Measurements from ENCODE around the gene GPR183.

GPR183 gene

DNA sequence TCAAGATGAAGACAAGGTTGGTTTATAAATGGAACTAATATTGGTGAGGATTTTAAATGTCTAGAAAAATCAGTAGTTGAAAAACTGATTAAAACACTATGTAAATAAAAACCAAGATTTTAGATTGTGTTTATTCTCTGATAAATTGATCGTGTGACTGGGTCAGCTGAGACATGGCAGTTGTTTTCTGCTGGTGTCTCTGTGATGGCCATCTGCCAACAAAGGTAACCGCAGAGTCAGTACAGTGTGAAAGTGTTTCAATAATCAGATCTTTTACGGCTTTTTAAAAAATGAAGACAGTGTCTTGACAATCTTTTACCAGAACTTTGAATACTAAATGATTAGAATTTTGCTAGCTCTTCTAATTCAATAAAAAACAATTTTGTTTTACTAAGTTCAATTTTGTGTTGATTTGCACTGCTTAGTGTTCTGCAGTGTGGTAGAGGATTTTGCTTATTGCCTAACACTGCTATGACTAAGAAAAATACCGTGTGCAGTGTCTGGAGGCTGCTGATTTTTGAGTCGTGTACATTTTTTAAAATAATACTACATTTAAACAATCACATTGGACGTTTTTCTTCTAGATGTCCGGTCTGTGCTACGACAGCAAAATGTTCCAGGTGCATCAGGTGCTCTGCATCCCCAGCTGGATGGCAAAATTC, 32.7 kb upstream of the GPR183 start:
- no peak for DNase-seq (ENCODE audit: low spot score)

DNA sequence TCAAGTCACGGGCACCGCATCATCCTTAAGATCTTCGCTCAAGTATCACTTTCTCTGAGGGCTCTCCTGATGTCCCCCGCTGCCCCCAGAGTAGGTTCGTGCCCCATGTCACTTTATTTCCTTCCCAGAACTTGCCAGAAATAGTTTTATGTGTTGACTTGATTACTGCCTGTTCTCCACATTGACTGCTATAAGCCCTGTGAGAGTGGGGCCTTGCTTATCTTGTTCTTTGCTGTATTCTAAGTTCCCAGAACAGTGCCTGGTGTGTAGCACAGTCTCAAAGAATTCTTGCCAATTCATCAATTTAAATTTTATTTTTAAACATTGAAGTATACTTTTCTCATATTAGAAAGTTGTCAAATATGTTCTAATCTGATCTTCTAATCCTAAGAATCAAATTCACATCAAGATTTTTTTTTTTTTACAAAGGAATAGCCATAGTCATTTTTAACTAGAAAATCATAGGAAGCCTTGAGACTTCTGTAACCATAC, 32.1 kb upstream of the GPR183 start:
- no peak for DNase-seq (ENCODE audit: low spot score)

DNA sequence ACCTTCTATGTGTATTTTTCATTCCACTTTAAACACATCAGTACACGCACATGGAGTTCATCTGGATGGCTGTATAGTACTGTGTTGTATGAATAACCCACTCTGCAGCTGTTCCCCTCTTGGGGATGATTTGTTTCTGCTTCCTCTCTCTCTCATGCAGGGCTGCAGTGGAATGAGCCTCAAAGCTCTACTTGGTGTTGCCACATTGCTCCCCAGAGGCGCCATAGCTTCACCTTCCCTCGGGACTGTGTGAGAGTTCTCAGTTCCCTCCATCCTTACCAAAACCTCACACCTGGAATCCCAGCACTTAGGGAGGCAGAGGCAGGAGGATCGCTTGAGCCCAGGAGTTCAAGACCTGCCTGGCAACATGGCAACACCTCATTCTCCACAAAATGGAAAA, 28.4 kb upstream of the GPR183 start:
- DNase-seq (ENCODE audit: low spot score), result no peak

DNA sequence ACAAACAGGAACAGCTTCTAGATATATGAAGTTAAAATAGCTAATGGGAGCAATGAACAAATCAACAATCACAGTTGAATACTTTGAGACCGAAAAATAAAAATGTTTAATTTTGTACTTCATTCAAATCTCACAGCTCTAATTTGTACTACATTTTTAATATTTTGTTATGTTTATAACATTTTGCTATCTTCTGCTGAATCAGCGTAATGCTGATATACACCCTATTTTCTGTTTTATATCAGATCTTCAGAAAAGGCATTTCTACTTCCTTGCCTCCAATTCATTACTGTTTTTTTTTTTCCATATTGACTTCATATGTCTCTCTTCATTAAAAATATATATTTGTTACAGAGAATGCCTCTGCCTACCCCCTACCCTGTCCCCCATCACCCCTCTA, 27.9 kb upstream of the GPR183 start:
- no peak for DNase-seq (ENCODE audit: low spot score)

DNA sequence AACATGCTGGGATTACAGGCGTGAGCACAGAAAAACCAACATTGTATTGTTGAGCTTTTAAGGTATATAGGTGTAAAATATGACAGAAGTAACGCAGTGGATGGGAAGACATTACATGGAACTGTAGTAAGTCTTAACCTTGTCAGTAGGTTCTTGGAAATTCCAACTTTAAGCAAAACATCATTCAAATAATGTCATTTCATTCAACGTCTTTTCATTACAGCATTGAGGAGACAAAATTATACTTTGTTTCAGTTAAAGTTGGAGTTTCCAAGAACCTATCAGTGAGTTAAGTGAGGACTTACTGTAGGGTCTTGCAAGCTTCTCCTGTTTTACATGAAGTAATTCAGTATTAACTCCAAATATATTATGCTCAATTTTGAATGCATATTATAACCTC, 27.0 kb upstream of the GPR183 start:
- no peak for DNase-seq (ENCODE audit: low spot score)

DNA sequence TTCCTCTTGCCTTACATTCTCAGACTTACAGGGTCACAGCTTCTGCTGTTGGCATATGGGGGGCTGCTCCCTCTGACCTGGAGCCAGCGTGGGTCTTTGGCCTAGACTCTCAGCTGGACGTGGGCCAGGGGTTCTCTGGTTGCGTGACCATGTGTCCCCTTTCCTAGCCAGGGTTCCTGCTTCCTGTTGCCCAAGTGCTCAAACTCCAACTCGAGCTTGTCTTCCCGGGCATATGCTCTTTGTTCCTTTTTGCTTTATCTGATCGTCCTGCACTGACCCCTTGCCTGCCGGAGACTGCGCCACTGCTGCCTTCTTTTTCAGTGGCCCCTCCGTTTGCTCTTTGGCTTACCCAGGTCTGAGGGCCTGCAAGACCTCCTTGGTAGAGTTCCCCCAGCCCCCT, 25.3 kb upstream of the GPR183 start:
- no peak for DNase-seq (ENCODE audit: low spot score)

DNA sequence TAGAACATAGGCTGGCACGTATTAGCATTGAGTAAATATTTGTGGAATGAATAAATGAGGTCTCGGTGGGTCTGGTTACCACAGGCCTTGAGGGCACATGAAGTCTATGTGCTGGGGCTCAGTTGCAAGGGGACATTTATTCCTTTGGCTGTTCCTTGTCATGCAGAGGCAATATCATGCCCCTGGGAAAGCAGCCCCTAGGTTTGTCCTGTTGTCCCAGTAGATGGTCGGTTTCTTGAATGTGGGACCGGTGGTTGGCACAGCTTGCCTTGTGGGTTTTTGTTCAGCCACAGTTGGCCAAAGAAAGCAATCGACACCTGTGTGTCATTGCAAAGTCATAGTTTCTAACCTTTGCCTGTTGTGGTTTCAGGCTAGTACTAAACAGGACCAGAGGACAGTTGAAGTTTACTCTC, 24.7 kb upstream of the GPR183 start:
- no peak for DNase-seq (ENCODE audit: low spot score)

DNA sequence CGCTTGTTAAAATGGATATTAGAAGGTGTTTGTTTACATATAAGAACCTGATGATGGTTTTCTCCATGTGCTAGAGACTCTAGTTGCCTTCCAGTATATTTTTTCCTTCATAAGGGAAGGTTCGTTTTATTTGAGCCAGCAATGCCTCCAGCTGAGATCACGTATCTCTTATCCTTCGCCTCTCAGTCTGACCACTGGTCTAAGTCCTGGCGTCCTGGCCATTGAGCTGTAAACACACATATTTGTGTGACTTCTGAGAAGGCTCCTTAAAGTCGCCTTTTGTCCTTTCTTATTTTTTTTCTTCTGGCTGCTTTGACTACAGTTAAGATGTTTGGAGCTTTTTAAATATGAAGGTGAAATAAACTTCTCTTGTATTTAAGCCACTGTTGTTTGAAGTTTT, 23.7 kb upstream of the GPR183 start:
- no peak for DNase-seq (ENCODE audit: low spot score)

DNA sequence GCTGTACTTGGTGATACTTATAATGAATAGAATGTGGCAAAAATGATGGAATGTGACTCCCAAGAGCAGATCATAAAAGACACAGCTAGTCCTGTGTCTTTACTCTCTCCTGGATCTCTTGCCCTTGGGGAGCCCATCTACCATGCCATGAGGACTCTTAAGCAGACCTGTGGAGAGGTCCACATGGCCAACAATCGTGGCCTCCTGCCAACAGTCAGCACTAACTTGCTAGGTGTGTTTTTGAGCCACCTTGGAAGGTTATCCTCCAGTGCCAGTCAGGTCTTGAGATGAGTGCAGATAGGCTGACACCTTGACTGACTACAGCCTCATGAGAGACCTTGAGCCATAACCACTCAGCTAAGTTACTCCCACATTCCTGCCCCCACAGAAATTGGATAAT, 22.3 kb upstream of the GPR183 start:
- no peak for DNase-seq (ENCODE audit: low spot score)

DNA sequence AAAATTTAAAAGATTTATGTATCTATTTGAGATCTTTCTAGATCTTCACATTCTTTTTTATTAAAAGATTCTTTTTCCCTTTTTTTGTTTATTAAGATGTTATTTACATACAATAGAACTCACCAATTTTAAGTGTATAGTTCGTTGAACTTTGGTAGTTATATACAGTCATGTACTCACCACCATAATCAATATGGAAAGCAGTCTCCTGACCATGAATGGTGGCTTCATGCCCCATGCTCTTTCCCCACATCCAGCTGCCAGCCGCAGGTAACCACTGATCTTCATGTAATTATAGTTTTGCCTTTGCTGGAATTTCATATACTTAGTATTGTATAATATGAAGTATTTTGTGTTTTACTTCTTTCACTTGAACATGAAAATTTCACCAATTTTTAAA, 20.6 kb upstream of the GPR183 start:
- DNase-seq (ENCODE audit: low spot score), result no peak

DNA sequence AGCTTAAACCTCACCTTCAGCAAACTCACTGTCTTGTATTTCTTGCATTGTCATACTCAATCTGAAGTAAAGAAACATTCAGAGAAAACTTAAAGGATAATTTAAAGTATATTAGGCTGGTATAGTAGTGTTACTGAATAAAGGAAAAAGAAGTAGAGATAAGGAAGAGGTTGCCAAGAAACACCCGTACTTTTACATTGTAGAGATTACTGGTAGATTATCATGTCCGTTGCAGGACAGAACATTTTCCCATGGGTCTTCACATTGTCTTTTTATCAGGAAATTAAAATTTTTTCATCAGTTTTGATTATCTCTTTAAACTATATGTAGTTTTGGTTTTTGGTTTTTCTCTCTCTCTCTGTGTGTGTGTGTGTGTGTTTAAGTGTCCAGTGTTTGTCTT, 19.9 kb upstream of the GPR183 start:
- DNase-seq (ENCODE audit: low spot score), result no peak

DNA sequence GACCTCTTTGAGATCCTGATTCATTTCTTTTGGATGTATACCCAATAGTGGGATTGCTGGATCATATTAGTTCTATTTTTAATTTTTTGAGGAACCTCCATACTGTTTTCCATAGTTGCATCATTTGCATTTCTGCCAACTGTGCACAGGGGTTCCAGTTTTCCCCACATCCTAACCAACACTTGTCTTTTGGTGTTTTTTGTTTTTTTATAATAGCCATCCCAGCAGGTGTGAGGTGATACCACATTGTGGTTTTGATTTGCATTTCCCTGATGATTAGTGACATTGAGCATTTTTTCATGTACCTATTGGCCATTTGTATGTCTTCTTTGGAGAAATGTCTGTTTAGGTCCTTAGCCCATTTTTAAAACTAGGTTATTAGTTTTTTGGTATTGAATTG, 18.8 kb upstream of the GPR183 start:
- DNase-seq (ENCODE audit: low spot score), result no peak

DNA sequence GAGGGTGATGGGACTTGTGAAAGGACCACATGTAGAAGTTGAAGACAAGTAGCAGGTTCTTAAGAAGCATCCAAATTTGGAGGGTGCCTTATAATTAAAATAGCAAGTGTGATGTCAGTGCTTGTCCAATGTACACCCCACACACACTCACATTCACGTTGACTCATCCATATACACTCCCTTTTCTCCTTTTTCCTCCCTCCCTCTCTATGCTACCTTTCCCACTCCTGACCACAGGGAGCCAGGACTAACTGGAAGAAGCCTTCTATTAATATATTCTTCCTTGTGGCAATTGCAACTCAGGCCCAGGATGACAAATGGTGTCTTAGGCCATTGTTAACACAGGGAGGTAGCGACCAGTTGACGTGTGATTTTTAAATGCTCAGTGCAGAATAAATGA, 16.3 kb upstream of the GPR183 start:
- DNase-seq (ENCODE audit: low spot score), result no peak

DNA sequence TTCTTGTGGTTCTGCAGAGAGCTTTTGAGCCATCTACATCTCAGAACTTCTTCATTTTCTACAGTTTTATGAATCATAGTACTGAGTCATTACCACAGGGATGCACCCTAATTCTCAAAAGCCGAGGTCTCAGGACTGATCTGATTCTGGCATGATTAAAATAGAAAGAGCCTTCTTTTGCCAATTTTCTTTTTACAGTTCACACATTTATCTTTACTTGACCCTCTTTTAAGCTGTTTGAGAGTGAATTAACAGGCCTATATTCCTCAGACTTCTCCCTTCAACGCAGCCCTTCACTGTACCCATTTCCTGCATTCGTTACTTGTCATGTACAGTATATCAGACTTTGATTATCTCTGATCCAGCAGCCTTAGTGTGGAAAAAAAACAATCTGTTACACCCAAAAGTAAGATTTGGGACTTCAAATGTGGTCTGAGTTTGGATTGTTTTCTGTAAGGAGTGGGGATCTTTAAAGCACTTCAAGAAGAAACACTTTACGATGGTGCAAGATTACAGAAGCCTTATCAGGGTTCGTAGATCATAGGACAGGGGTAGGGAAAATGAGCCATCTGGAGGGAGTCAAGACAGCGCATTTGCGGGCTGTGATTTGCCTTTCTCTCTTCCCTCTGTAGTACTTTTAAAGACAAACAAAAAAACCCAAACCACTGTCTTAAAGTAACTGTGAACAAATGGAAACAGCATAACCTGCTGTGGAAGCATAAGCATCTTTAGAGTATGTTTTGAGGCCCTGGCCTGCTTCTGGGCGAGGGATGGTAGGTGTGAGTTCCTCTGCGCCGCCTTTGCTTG, 15.3 kb upstream of the GPR183 start:
- no peak for DNase-seq (ENCODE audit: low spot score)

DNA sequence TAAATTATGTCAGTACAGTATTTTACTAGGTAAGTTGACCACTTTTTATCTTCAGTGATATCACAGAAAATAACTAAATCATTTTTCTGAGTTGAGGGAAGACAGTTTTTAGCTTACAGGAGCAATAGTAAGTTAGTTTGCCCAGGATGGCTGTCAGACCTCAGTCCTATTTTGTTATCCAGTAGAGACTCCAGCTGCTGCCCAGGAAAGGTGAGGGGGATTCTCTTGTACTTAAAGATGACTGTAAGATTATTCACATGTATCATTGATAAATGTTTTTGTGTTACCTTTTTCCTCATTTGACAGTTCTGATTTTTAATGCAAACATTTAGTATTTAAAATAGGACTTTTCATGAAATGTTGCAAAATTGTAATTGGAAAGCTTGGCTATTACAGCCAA, 14.5 kb upstream of the GPR183 start:
- no peak for DNase-seq (ENCODE audit: low spot score)

DNA sequence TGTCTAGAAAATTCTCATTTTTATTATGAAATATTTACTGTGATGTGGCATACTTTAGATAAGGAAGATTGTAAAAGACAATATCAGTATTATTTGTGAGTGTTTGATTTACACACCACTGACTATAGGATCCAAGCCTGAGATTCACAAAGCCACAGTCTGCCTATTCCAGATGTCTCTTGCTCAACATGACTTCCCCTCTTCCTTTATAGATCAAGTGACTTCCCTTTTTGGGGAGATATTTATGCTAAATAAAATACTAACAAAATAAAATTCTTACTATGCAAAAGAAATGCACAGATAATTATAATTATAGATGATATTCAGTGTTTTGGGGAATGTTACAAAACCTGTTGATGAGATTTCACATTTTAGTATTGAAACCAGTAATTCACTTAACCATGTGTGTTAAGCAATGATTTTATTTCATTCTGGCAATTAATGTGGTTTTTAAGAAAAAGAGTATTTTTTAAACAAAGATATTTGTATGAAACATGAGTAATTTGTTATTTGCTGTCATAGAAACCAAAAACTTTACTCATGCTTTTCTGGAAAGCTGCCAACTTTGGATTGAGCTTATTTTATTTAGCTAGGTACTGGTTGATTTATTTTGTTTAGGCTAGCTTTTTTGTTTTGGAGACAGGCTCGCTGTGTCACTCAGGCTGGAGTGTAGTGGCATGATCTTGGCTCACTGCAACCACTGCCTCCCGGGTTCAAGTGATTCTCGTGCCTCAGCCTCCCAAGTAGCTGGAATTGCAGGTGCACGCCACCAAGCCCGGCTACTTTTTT, 13.7 kb upstream of the GPR183 start:
- no peak for DNase-seq (ENCODE audit: low spot score)

DNA sequence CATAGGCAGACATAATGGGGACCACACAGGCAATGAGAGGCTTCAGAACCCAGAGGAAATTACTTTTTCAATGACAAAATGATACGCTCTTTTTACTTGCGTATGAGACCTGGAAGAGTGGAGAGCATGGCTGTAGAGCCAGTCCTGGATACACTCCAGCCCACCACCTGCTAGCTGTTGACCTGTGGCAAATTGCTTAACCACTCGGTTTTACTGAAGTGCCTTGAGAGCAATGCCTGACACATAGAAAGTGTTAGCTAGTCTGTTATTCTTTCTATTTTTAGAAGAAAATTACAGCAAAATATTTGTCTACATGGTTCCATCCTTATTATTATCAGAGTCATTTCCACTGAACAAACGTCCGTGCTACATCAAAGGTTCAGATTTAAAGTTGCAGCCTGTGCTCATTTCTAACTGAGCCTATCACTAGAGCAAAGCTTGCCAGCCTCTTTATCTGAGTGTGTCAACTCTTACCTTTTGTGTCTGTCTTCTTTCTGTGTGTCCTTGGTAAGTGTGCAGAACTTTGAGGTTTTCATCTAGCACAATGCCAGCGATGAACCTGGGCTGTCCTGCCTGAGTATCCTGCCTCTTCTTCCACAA, 9.6 kb upstream of the GPR183 start:
- peak; percentile 52 for DNase-seq (ENCODE audit: low spot score)

DNA sequence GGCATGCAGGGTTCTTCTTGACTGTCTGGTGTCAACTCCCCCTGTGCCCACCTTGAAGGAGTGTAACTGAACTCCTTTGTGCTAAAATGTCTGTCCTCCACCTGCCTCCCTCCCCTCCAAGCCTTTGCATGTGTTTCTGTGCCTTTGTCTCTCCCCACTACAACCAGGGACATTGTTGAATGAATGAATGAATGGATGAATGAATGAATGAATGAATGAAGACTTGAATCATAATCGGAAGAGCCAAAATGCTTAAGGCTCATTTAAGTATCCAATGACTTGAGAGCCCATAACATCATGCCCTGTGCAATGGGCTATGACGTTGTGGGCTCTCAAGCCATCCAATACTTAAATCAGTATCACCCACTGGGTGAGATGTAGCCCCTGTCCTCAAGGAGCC, 9.0 kb upstream of the GPR183 start:
- DNase-seq (ENCODE audit: low spot score), result no peak

DNA sequence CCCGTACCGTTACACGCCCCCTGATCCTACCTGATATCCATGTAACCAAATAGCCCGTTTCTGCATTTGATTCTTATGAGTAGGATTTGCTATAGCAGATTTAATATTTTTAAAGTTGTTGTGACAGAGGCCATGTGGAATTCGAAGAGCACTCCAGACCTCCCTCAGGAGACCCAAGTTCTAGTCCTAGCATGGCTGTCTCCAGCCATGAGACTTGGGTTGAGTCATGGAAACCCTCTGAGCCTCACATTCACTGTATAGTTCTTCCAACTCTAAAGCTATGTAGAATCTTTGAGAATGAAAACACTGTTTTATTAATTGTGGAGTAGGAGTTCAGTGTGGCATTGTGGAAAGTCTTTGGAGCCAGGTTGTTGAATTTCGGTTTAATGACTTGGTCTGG, 8.0 kb upstream of the GPR183 start:
- no peak for DNase-seq (ENCODE audit: low spot score)

DNA sequence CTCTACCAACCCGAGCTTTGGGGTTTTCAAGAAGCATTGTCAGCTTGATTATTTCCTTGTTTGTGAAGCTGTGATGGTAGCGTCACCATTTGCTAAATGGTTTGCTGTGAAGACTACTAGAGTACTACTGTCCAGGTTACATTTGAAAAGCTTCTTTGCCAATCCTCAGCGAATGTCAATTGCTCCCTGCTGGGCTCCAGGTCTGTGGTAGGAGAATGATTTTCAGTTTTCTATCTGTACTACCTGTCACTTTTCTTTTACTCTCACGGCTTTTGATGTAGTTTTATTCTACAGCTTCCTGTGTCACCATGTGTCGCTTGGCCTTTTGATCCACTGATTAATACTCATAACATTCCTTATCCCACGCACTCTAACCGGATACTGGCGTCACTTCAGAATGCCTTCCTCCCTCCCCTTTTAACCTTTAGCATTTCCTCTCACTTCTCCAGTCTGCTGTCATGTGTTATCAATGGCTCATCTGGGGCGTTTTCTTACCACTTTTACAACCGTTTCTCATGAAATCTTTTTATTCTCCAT, 7.5 kb upstream of the GPR183 start:
- DNase-seq (ENCODE audit: low spot score), result no peak

DNA sequence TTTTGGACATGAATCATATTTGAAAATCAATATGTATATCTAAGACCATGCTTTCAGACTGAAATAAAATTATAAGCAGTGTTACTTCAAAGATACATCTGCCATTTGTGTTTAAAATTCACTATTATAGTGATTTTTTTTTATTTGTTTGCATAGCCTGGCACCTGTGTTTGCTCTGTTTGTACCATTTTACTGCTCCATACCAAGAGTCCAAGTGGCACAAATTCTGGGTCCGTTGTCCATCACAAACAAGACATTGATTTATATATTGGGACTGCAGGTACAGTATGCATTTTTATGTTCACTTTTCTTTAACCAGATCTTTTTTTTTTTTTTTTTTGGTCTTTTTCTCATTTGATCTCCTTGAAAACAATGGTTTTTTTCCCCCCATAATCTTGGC, 6.7 kb upstream of the GPR183 start:
- DNase-seq (ENCODE audit: low spot score), result no peak

DNA sequence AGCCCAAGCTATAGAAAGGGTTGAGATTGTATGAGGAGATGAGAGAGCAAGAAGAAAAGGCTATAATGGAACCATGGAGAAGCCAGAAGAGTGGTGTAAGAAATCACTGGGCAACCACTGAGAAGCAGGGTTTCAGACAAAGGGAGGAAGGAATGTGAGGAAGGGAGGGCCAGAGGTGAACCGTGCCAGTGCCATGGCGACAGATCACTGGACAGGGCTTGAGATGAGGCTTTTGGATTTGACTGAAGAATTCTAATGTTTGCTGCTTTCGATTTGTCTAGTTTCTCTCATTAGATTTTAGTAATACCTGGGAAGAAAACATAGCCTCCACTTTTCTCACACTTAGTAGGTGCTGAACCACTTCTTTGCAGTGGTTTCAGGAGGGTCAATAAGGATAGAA, 6.3 kb upstream of the GPR183 start:
- no peak for DNase-seq (ENCODE audit: low spot score)

Measured in cerebellar cortex (tissue), 1 donor.